WTC11 (cell line): ENCODE measurements around the gene TEX26.

ENCODE experiments used
- ARID4B ChIP-seq: sonication (generic); formaldehyde crosslinking; IDR thresholded peaks from 2 replicates; pipeline ENCODE4 v1.8.0; 2023; ENCODE audit warnings: missing genetic modification reagents, mild to moderate bottlenecking, borderline replicate concordance
- ATF2 ChIP-seq: sonication (generic); formaldehyde crosslinking; IDR thresholded peaks from 2 replicates; pipeline ENCODE4 v1.8.1; 2022; ENCODE audit warnings: low read depth, missing genetic modification reagents, borderline replicate concordance
- ATF3 ChIP-seq: sonication (generic); formaldehyde crosslinking; conservative IDR thresholded peaks from 2 replicates; pipeline ENCODE4 v1.8.1; 2022; ENCODE audit warnings: mild to moderate bottlenecking, missing genetic modification reagents
- CTCF ChIP-seq: fragments of 200-600 bp; IDR thresholded peaks from 2 replicates; pipeline ENCODE4 v1.8.0; 2022; ENCODE audit warnings: antibody characterized with exemption
- E2F1 ChIP-seq: sonication (generic); formaldehyde crosslinking; IDR thresholded peaks from 2 replicates; pipeline ENCODE4 v1.8.0; 2022; ENCODE audit warnings: mild to moderate bottlenecking, missing genetic modification reagents
- ELF4 ChIP-seq: sonication (generic); formaldehyde crosslinking; IDR thresholded peaks from 2 replicates; pipeline ENCODE4 v1.8.1; 2022; ENCODE audit warnings: low read depth, mild to moderate bottlenecking, moderate library complexity, missing genetic modification reagents
- ESRRA ChIP-seq: sonication (generic); formaldehyde crosslinking; IDR thresholded peaks from 2 replicates; pipeline ENCODE4 v1.8.1; 2022; ENCODE audit warnings: mild to moderate bottlenecking, missing genetic modification reagents, borderline replicate concordance
- MYBL2 ChIP-seq: sonication (generic); formaldehyde crosslinking; IDR thresholded peaks from 2 replicates; pipeline ENCODE4 v1.8.1; 2023; ENCODE audit warnings: mild to moderate bottlenecking, moderate library complexity, missing genetic modification reagents
- SMAD3 ChIP-seq: sonication (generic); formaldehyde crosslinking; IDR thresholded peaks from 2 replicates; pipeline ENCODE4 v1.8.0; 2022; ENCODE audit warnings: missing genetic modification reagents, mild to moderate bottlenecking, borderline replicate concordance

GRCh38 chr13:30898070-30898469 is 34.4 kb upstream of the TEX26 start:
- no peak for TF ChIP-seq ELF4 (CRISPR knock-in tag)
- TF ChIP-seq CTCF, result no peak
- TF ChIP-seq ATF2 (CRISPR knock-in tag), result no peak
- no peak for TF ChIP-seq ESRRA (CRISPR knock-in tag)
- no peak for TF ChIP-seq ATF3 (CRISPR knock-in tag)
- TF ChIP-seq SMAD3 (CRISPR knock-in tag), result no peak
- TF ChIP-seq MYBL2, result no peak
- TF ChIP-seq ARID4B (CRISPR knock-in tag), result no peak
- no peak for TF ChIP-seq E2F1 (CRISPR knock-in tag)
